Gastrocnemius medialis (tissue), 4 donors: Measurements from ENCODE around the gene MYD88.

ENCODE experiments used
- POLR2A ChIP-seq, 2 donors: fragments of 450-650 bp; IDR thresholded peaks; one replicate each; pipeline ENCODE4 v1.6.1; 2017; ENCODE audit warnings: antibody characterized with exemption in 2 of 2, mild to moderate bottlenecking in 2 of 2, moderate library complexity in 2 of 2
- TF ChIP-seq, protein P1 (sequence below), 5 experiments: fragments of 450-650 bp in 3 of 5; fragments of 200-600 bp in 2 of 5; sonication (generic) in 2 of 5; IDR thresholded peaks in 4 of 5; conservative IDR thresholded peaks in 1 of 5; 1 replicate in 4 of 5; 2 replicates in 1 of 5; pipeline ENCODE4 v1.5.1; 2016 to 2019; ENCODE audit warnings: antibody characterized with exemption in 5 of 5, mild to moderate bottlenecking in 3 of 5, moderate library complexity in 3 of 5

DNA sequence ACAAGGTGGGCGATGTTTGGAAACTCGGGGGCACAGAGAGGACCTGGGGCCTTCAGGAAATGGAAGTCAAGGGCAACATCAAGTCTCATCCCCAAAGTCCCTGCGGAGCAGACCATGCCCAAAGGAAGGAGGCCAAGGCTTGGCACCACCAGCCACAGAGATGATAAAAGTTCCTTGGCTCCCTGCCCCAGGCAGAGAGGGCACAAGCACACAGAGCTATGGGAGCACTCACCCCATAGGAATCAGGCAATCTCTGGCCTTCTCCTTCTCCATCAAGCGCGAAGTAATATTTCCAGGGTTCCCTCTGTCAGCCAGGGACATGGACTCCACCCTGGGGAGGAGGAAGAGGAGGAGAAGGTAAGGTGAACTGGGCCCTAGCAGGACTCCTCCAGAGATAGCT lies 9.4 kb upstream of the MYD88 start:
- no peak for TF ChIP-seq POLR2A (IDR thresholded peaks at IDR 0.05)
- TF ChIP-seq, protein P1, sequence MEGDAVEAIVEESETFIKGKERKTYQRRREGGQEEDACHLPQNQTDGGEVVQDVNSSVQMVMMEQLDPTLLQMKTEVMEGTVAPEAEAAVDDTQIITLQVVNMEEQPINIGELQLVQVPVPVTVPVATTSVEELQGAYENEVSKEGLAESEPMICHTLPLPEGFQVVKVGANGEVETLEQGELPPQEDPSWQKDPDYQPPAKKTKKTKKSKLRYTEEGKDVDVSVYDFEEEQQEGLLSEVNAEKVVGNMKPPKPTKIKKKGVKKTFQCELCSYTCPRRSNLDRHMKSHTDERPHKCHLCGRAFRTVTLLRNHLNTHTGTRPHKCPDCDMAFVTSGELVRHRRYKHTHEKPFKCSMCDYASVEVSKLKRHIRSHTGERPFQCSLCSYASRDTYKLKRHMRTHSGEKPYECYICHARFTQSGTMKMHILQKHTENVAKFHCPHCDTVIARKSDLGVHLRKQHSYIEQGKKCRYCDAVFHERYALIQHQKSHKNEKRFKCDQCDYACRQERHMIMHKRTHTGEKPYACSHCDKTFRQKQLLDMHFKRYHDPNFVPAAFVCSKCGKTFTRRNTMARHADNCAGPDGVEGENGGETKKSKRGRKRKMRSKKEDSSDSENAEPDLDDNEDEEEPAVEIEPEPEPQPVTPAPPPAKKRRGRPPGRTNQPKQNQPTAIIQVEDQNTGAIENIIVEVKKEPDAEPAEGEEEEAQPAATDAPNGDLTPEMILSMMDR (IDR thresholded peaks at IDR 0.05 in 4 of 5, conservative IDR thresholded peaks at IDR 0.05 in 1 of 5) = no peak
